Parathyroid adenoma (tissue), 2 donors: ENCODE data around the gene POMT2.

Source experiments
- H2AFZ ChIP-seq: fragments of 300-600 bp; sonication (generic); one replicate; pipeline ENCODE4 v1.7.0; 2017; ENCODE audit warnings: antibody characterized with exemption, mild to moderate bottlenecking
- H3K27ac ChIP-seq: fragments of 300-600 bp; sonication (generic); one replicate; pipeline ENCODE4 v1.7.0; 2017
- H3K27me3 ChIP-seq: fragments of 300-600 bp; sonication (generic); one replicate; pipeline ENCODE4 v1.7.0; 2017; ENCODE audit warnings: low read length; ENCODE audit not compliant: control insufficient read depth, insufficient read depth
- H3K36me3 ChIP-seq: fragments of 300-600 bp; sonication (generic); one replicate; pipeline ENCODE4 v1.7.0; 2017; ENCODE audit warnings: low read length; ENCODE audit not compliant: control insufficient read depth, insufficient read depth
- H3K4me1 ChIP-seq: fragments of 300-600 bp; sonication (generic); one replicate; pipeline ENCODE4 v1.7.0; 2017; ENCODE audit warnings: control low read depth
- H3K4me2 ChIP-seq: fragments of 300-600 bp; sonication (generic); one replicate; pipeline ENCODE4 v1.7.0; 2017; ENCODE audit warnings: low read length
- H3K4me3 ChIP-seq: fragments of 300-600 bp; sonication (generic); one replicate; pipeline ENCODE4 v1.7.0; 2017; ENCODE audit warnings: low read depth, low read length
- H3K79me2 ChIP-seq: fragments of 300-600 bp; sonication (generic); one replicate; pipeline ENCODE4 v1.7.0; 2017; ENCODE audit warnings: control low read depth
- H3K9ac ChIP-seq: fragments of 300-600 bp; sonication (generic); one replicate; pipeline ENCODE4 v1.7.0; 2017; ENCODE audit warnings: mild to moderate bottlenecking
- H3K9me3 ChIP-seq: fragments of 300-600 bp; sonication (generic); one replicate; pipeline ENCODE4 v1.7.0; 2017; ENCODE audit warnings: low read length; ENCODE audit not compliant: control insufficient read depth
- CTCF ChIP-seq: fragments of 300-600 bp; sonication (generic); IDR thresholded peaks from one replicate; pipeline ENCODE4 v1.7.0; 2017; ENCODE audit warnings: antibody characterized with exemption, mild to moderate bottlenecking
- donor health status: primary hyperparathyroidism.

Gene POMT2

GRCh38 chr14:77279719-77280118 lies 41.0 kb downstream of the POMT2 start:
- no peaks in the 10 kb centered on the region for H3K36me3 ChIP-seq

GRCh38 chr14:77278461-77279230 lies 42.0 kb downstream of the POMT2 start:
- no peaks in the 10 kb centered on the region for H3K36me3 ChIP-seq
- H3K79me2 ChIP-seq, result no peaks in the 10 kb centered on the region
- H3K9me3 ChIP-seq, result no peaks in the 10 kb centered on the region
- no peak overlapping the region for H3K4me2 ChIP-seq
- H2AFZ ChIP-seq, result no peak overlapping the region
- no peak overlapping the region for H3K4me3 ChIP-seq
- no peaks in the 10 kb centered on the region for H3K27me3 ChIP-seq
- H3K4me1 ChIP-seq, result no peaks in the 10 kb centered on the region
- TF ChIP-seq CTCF, result no peak
- no peak overlapping the region for H3K27ac ChIP-seq
- no peak overlapping the region for H3K9ac ChIP-seq

More at GRCh38 chr14:77279719-77280118, 41.0 kb downstream of the POMT2 start:
- Histone ChIP-seq H3K9ac (no peak overlapping the region), H3K27me3 (no peaks in the 10 kb centered on the region), H3K79me2 (no peaks in the 10 kb centered on the region), H2AFZ (no peak overlapping the region), H3K4me3 (no peak overlapping the region), H3K9me3 (no peaks in the 10 kb centered on the region), H3K4me1 (no peaks in the 10 kb centered on the region), H3K27ac (no peak overlapping the region), H3K4me2 (no peak overlapping the region)
- TF ChIP-seq CTCF, result no peak

- H3K9ac ChIP-seq, result no peak overlapping the region
- no peak overlapping the region for H2AFZ ChIP-seq
- H3K4me3 ChIP-seq, result no peak overlapping the region
- H3K27me3 ChIP-seq, result no peaks in the 10 kb centered on the region
- H3K9me3 ChIP-seq, result no peaks in the 10 kb centered on the region
- H3K4me1 ChIP-seq, result no peaks in the 10 kb centered on the region
- no peak overlapping the region for H3K27ac ChIP-seq
- no peaks in the 10 kb centered on the region for H3K79me2 ChIP-seq
- TF ChIP-seq CTCF, result no peak
- H3K4me2 ChIP-seq, result no peak overlapping the region
- H3K36me3 ChIP-seq, result no peaks in the 10 kb centered on the region
Observed at GRCh38 chr14:77276959-77277358, 43.7 kb downstream of the POMT2 start.

- no peak overlapping the region for H3K9ac ChIP-seq
- no peaks in the 10 kb centered on the region for H3K36me3 ChIP-seq
- H2AFZ ChIP-seq, result no peak overlapping the region
- no peak for TF ChIP-seq CTCF
- no peaks in the 10 kb centered on the region for H3K79me2 ChIP-seq
- H3K4me1 ChIP-seq, result no peaks in the 10 kb centered on the region
- no peaks in the 10 kb centered on the region for H3K27me3 ChIP-seq
- H3K9me3 ChIP-seq, result no peaks in the 10 kb centered on the region
- no peak overlapping the region for H3K4me3 ChIP-seq
- no peak overlapping the region for H3K4me2 ChIP-seq
- H3K27ac ChIP-seq, result no peak overlapping the region
Observed at GRCh38 chr14:77276295-77276935, 44.3 kb downstream of the POMT2 start.
